GM21576 (cell line): Measurements from ENCODE around the gene ORAI2.
A peak's percentile ranks its signal among the peaks of the same experiment; 100 is the strongest.
"Not testable (repeated sequence)": the region's sequence is repeated elsewhere in the genome, so short reads cannot be mapped to it uniquely, and the experiment has no call there.

ENCODE experiments used
- ATAC-seq: cut with Tn5 transposase; IDR thresholded peaks from one replicate; pipeline ENCODE4 v1.9.1; 2021; ENCODE audit warnings: mild to moderate bottlenecking, moderate library complexity; ENCODE audit not compliant: unreplicated experiment

The ORAI2 gene

DNA sequence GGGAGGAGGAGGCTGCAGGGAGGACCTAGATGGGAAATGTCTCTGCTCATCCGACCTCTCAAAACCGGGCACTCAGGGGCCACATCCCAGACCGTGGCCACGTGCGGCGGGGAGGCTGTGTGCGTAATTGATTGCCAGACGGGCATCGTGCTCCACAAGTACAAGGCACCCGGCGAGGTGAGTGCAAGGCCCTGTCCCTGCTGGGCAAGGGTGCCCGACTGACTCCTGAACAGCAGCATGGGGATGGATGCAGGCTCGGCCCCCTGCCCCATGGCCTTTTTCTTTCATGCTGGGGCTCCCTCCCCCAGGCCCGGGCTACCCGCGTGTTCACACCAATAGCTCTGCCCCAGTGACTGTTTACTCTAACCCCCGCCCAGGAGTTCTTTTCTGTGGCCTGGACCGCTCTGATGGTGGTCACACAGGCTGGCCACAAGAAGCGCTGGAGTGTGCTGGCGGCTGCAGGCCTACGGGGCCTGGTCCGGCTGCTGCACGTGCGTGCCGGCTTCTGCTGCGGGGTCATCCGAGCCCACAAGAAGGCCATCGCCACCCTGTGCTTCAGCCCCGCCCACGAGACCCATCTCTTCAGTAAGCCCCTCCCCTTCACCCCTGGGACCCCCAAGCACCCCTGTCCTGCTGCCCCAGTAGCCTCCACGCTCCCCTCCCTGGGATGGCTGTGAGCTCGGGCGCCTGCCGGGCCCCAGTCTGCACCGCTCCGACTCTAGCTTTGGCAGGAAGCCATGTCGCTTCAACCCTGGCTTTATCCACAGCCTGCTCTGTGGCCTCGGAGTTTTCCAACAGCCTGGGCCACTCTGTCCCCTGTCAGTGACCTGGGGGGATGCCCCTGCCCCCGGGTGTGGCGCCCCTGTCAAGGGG lies 35.3 kb downstream of the ORAI2 start:
- no peak for ATAC-seq

DNA sequence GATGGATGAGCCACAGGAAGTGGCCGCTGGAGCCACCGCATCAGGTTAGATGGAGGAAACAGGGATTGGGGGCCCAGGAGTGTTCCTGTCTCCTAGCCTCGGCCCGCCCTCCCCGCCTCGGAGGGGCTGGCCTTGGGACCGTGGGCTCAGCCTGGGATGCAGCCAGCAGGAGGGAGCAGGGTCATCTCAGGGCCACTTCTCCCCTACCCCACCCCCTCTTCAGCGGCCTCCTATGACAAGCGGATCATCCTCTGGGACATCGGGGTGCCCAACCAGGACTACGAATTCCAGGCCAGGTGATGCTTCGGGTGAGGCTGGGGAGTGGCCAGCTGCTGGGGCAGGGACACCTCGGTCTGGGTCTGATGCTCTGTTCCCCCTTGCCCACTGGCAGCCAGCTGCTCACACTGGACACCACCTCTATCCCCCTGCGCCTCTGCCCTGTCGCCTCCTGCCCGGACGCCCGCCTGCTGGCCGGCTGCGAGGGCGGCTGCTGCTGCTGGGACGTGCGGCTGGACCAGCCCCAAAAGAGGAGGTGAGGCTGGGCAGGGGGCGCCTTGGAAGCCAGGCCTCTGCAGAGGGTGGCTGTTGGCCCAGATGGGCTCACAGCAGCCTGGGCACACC lies 36.1 kb downstream of the ORAI2 start:
- ATAC-seq: no peak

DNA sequence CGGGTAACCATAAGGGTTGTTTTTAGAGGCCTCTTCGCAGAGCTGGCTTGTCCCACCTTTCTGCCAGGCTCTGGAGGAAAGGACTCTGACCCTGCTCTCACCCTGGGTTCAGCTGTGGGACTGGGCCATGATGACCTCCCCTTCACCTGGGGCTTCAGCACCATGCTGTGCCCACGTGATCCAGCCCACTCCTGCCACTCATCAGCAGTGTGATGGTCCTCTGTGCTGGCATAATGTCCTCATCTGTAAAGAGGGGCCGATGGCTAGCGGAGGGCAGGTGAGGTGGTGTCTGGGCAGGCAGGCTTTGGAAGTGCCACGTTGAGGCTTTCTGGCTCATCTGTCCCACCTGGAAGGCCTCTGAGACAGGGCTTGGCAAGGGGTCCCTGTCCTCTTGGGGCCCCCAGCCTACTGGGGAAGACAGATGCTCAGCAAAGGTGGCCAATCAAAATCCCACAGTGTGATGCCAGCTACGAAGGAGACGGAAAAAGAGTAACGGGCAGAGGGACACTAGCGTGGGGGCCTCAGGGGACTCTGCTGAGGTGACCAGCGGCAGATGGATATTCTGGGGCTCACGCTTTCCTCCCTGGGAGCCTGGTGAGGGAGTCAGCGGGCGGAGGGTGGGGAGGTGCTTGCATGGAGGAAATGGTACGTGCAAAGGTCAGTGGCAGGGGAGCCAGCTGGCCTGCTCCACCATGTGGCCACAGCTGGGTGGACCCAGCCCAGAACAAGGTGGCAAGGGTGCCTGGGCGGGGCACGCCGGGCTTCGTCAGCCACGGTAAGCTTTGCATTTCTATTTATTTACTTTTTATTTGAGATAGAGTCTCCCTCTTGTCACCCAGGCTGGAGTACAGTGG lies 36.8 kb downstream of the ORAI2 start:
- no peak for ATAC-seq

DNA sequence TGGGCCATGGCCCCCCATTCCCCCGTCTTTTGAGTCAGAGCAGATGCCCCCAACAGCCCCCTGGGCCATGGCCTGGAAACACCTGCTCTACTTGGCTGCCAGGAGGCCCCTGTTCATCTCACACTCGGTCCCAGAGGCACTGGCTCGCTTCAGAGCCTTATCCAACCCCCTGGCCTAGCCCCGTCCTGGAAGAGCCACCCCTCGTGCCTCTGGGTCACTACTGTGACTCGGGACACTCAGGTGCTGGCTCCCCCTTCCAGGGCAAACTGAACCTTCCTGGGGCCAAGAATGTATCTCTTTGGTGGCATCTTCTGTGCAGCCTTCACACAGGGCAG lies 38.4 kb downstream of the ORAI2 start:
- ATAC-seq: no peak

DNA sequence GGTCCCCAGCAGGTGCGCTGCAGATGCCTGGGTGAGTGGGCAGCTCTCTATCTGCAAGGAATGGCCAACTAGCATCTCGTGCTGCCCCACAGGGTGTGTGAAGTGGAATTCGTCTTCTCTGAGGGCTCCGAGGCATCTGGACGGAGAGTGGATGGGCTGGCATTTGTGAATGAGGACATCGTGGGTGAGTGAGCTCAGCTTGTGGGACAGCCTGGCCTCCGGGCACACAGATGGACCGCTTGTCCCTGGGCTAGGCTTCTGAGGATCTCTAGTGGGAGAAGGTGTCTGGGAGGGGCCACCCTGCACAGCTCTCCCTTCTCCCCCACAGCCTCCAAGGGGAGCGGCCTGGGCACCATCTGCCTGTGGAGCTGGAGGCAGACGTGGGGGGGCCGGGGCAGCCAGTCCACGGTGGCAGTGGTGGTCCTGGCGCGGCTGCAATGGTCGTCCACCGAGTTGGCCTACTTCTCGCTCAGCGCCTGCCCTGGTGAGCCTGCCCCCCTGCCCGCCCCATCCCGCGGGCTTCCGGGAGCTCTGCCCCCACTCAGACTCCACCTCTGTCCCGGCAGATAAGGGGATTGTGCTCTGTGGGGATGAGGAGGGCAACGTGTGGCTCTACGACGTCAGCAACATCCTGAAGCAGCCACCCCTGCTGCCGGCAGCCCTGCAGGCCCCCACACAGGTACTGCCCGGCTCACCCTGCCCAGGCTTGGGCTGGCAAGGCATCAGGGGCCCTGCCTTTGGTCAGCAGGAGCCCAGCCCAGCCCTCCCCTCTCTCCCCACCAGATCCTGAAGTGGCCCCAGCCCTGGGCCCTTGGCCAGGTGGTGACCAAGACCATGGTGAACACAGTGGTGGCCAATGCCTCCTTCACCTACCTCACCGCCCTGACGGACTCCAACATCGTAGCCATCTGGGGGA lies 39.0 kb downstream of the ORAI2 start:
- ATAC-seq: no peak

DNA sequence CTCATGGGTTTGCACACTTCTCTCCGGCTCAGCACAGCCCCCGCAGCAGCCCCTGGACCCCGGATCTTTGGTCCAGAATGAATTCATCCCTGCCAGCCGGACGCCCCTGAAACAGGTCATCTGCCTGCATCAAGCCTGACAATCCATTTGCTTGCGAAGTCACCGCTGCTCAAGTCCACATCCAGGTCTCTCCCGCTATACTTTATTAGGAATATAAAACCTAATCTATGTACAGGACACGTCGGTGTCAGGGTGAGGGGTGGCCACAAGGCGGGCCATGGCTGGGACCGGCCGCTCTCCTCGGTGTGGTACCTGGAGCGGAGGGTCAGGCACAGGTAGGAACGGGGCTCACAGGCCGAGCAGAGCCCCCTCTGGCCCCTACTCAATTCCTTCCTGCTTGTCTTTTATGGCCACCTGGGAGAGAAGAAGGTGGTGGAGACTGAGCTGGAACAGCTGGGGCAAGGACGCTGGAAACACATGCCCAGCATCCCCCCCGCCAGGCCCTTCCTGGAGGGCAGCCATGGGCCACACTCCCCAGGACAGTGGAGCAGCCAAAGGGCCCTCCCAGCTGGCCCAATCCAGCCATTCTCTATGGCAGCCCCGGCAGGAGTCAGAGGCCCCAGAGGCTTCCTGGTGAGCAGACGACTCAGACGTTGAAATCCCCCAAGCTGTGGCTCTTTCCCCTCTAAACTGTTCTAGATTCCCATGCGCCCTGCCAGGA lies 40.1 kb downstream of the ORAI2 start:
- no peak for ATAC-seq

DNA sequence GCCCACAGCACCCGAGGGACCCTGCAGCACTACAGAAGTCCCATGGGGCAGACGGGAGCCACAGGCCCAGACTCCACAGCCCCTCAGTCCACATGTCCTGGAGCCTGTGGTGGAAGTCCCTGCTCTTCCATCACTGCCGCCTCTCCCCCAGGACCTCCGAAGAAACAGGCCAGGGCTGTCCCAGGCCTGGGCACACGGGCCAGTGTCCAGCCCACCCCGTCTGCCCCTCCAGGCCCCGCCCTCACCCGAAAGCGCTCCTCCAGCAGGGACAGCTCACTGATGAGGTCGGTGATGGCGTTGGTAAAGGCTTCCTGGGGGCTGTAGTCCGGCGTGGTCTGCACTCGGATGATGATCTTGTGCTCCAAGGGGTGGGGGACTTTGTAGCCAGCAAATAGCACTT lies 40.7 kb downstream of the ORAI2 start:
- not testable (repeated sequence) for ATAC-seq

DNA sequence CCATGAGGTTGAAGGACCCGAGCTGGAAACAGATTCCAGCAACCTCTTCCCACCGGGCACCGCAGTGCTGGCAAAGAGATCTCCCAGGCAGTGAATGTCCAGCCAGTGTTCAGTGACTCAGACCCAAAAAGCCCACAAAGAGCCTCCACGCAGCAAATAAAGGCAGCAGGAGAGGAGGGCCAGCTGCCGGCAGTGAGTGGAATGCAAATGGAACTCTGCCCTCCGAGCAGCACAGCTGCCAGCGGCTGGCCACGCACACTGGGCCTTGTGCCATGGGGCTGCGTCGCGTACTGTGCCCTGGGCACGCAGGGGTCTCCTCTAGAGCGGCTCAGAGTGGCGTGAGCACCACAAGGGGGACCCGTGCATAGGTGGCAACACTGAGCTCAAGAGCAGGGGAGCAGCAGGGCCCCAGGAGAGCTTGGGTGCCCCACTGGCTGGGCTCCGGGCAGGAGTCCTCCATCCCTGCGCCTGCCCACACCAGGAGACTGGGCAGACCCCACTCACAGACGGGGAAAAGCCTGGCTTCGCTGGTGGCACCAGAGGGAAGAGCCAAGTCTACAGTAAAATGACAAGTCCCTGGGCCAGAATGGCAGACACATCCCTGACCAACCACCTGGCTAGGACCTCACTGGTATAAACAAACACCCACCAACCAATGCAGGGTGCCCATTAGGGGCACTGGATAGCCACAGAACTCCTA lies 41.5 kb downstream of the ORAI2 start:
- ATAC-seq: not testable (repeated sequence)

DNA sequence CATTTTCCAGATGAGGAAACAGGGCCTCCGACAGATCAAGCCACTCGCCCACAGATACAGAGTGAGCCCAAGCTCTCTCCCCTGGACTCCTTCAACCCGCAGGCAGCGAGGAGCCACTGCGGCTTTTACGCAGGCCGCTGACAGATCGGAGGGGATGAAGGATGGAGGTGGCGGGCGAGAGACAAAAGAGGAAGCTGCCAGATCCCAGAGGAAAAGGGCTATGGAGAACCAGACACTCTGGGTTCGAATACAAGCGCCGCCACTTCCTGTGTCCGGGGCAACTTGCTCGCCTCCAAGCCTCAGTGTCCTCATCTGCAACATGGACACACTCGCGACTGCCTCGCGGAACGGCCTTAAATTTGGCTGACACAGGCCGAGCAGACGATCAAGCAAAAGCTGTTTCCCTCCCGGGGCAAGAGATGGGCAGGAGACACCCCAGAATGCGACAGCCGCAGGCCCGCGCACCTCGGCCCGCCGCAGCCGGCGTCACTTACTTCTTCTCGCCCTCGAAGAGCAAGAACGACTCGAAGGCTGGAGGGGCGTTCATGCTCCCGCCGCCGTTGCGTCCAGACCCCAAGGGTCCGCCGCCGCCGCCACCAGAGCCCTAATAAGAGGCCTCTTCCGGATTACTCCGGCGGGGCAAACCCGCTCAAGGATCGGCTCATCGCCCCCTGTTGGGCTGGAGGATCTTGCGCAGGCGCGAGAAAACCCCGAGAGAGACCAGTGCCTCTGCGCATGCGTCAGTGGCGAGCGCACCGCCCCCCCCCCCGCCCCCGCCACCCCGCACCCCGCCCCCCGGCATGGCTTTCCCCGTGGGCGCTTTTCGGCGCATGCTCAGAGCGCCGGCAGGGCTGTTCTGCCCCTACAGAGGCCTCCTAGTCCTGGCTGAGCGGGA lies 45.2 kb downstream of the ORAI2 start, which contains the start of gene POLR2J:
TSS of gene POLR2J (minus strand) at position 609 of the 895 bp plus-strand sequence. CDS start at position 547, 62 bp downstream.
- peak; percentile 85 for ATAC-seq

DNA sequence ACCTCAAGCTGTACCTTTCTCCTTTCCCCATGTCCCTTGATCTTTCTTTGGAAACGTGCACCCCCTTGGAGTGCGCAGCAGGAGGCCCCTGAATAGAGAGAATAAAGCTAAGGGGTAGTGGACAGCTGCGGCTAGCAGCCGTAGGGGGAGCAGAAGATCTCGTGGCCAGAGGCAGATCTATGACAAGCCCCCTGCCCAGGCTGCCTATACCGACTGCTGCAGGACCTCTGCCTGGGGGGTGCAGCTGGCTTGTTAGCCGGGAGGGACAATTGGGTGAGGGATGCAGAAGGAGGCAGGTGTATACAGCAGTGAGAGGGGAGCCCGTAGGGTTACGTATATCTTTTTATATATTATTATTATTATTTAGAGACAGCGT lies 45.8 kb downstream of the ORAI2 start:
- ATAC-seq: peak; percentile 19

DNA sequence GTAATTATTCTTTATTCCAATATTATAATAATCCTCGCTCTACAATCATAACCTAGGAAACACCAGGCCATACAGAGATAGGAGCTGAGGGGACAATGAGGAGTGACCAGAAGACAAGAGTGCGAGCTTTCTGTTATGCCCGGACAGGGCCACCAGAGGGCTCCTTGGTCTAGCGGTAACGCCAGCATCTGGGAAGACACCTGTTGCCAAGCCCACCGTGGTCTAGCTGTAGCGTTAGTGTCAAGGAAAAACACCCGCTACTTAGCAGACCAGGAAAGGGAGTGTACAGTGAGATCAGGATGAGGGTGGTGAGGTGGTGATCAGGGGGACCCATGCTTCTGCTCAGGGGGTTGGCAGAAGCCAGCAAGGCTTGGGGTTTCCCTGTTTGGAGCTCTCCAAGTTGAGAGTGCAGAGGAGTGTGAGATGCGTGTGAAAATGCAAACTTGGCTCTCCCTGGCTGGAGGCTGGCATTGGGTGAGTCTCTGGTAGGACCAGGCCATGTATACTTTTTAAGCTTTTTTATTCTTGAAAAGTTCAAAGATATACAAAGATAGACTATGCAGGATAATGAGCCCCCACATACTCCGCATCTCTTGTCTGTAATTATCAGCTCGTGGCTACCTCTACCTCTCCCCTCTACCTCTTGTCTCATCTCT lies 46.7 kb downstream of the ORAI2 start:
- not testable (repeated sequence) for ATAC-seq

DNA sequence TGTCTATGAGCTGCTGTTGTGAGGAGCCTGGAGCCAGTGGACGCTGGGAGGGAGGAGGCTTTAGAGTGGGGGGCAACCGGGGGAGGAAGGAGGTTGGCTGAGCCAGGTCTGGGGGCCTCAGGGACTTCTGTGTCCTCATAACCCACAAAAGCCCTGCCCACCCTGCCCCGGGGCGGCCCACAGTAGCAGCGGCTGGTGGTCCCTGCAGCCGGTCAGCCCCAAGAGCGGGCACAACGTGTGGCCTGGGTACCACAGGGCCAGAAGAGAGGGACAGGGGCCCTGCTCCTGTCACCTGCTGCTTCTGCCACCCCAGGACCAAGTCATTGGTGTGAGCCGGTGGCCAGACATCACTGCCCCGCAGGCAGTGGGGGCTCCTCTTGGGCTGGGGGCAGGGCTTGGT lies 48.6 kb downstream of the ORAI2 start:
- not testable (repeated sequence) for ATAC-seq

DNA sequence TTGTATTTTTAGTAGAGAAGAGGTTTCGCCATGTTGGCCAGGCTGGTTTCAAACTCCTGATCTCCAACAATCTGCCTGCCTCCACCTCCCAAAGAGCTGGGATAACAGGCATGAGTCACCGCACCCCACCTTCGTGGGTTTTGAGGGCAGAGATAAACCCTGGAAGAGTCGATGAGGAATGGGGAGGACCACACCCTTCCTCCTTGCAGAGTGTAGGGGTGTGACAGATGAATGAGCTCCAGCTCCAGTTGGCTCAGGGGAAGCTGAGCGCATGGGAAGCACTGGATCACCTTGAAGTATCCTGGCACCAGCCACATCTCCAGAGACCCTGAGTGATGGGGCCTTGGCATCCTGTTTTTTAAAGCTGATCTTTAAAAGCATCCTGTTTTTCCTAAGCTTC lies 50.9 kb downstream of the ORAI2 start:
- not testable (repeated sequence) for ATAC-seq

DNA sequence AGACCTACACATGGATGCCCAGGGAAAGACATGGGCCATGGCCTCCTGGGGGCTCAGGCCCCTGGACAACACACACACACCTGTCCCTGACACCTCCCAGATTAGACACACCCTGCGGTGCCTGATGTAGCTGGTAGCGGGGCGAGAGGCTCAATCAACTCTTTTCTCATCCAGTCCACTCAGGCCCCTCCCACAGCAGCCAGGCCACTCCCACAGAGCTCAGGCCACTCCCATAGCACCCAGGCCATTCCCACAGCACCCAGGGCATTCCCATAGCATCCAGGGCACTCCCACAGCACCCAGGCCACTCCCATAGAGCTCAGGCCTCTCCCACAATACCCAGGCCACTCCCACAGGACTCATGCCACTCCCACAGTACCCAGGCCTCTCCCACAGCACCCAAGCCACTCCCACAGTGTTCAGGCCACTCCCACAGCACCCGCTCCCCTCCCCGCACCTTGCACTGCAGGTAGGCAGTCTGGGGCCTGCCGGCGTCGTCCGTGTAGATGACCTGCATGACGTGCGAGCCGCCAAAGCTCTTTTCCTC lies 57.2 kb downstream of the ORAI2 start:
- ATAC-seq: peak; percentile 50

DNA sequence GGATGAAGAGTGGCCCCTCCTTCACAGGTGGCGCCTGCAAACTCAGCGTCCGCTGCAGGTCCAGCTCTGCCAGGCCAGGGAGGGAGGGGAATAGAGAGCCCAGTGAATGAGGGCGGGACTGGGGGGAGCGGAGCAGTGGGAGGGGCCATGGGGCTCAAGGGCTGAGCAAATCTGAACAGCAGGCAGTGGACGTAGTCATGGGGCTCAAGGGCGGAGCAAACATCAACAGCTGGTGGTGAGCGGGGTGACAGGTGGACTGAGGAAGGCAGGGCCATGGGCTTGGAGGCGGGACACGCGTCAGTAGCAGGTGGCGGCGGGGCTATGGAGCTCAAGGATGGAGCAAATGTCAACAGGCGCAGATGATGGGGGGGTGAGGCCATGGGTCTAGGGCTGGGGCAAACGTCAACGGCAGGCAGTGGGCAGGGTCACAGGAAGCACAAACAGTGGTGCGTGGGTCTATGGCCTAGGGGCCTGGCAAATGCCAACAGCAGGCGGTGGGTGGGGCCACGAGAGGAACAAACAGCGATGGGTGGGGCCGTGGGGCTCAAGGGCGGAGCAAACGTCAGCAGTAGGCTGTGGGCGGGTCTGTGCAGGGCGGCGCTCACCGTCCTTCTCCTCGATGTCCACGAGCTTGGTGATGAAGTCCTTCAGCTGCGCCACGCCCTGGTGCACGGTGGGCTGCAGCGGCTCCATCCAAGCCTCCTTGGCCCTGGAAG lies 60.0 kb downstream of the ORAI2 start:
- peak; percentile 35 for ATAC-seq

DNA sequence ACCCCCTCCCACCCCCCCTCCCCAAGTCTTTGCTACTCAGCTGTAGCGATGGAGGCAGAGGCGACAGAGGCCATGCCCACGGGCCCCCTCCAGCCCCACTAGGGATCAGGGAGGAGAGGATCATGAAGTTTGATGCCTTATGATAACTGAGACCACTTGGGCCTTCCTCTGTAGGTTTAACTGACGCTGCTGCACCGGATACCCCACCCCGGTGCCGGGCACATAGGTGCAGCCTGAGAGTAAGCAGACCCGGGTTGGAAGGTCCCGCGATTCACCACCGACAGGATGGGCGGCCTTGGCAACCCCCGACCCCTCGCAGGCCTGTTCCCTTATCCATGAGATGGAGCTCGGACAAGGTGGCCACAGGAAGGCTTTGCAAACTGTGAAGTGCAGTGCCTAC lies 60.7 kb downstream of the ORAI2 start:
- not testable (repeated sequence) for ATAC-seq
